Suppressor macrophage (primary cell): ENCODE measurements around the gene NTSR1.
A peak's percentile ranks its signal among the peaks of the same experiment; 100 is the strongest.

Experiments used
- DNase-seq, 4 experiments: peaks; one replicate each; pipeline ENCODE4 v3.0.0-alpha.2; 2020 to 2022

NTSR1 gene

DNA sequence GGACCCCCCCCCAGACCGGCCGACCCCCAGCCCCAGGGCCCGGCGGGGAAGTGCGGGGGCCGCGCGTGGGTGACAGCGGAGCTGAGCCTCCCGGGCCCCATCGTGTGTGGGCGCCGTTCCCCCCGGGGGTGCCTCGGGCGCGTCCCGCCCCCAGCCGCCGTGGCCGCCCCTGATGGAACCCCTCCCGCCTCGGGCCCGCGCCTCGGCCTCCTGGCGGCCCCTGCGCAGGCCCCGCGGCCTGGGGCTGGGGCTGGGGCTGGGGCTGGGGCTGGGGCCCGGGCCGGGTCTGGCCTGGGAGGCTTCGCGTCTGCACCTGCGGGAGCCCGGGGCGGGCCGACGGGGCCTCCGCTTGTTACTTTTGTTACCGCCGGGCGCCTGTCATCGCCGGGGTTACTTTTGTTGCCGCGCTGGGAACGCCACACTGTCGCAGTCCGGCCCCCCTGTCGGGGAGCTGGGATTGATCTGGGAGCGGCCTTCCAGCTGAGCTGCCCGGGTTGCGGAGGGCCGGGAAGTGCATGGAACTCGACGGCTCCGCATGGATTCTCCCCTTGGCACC lies 96.6 kb downstream of the NTSR1 start:
- DNase-seq, result peak in 2 of 4 experiments; percentile 35 to 39

DNA sequence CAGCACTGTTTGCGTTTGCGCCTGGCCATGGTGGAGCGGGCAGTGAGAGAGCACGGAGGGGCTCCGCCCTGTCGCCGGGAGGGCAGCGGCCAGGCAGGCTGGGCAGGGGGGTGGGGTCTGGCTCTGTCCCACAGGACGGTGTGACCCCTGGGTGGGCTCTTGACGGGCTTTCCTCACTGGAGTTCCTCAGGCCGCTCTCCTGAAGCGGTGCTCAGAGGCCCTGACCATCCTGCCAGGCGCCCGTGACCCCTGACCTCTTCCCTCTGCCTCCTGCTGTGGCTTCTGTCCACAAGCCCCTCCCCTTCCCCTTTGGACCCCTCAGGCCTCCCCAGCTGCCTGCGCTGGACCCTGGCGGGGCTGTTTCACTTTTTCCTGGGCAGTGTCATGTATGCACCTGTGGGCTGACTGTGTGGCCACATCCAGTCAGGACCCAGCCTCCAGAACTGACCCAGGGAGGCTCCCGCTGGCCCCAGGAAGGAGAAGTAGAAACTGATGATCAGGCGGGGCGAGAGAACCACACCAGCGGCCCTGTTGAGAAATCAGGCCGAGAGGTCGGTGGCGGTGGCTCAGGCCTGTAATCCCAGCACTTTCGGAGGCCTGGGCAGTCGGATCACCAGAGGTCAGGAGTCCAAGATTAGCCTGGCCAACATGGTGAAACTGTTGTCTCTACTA lies 97.2 kb downstream of the NTSR1 start:
- DNase-seq, result peak; percentile 87 to 93 (median 92)

DNA sequence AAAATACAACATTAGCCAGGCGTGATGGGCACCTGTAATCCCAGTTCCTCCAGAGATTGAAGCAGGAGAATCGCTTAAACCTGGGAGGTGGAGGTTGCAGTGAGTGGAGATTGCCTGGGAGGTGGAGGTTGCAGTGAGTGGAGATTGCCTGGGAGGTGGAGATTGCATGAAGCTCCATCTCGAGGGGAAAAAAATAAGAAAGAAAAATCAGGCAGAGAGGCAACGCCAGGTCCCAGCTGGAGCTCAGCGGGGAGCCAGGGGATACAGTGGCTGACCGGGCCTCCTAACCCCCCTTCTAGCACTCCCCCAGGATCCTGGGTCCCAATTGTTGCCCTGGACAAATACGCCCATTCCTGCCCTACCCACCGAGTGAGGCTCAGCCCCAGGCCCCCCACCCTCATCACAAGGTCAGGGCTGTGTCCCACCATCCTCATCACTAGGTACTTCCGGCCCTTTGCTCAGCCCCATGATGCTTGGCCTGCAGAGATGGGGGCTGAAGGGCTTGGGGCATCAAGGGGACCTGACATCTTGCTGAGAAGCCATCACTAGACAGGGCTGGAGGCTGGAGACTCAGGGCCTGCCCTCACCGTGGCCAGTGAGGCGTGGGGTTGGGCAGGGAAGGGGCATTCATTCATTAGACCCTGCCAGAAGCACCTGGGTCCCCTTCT lies 97.9 kb downstream of the NTSR1 start:
- no peak for DNase-seq

DNA sequence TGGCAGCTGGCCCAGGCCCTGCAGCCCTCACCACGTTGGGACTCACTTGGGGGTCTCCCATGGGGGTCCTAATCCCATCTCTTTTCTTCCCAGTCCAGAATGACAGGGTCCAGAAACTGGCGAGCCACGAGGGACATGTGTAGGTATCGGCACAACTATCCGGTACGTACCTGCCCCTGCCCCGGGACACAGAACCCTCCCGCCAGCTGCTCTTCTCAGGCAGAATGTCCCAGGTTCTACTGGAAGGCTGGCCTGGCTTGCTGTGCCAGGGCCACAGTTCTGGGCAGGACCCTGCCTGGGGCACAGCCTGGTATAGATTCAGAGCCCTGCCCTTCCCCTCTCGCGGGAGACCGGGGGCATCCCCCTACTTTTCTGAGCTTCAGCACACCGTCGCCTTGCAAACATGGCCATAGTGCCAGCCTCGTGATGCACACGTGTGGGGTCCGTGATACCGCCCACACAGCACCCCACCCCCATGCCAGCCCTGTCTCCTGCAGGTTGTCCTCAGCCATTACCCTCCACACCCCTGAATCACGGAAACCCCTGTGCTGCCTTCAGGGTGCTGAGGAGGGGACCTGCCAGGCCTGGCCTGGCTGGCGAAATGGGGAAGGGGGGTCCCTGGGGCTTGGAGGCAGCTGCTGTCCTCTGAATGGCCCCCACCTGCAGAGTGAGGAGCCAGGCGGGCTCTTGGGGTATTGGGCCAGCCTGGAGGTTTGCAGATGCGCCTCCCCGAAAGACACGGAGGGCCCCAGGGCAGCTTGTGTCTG lies 99.0 kb downstream of the NTSR1 start:
- DNase-seq, result no peak

DNA sequence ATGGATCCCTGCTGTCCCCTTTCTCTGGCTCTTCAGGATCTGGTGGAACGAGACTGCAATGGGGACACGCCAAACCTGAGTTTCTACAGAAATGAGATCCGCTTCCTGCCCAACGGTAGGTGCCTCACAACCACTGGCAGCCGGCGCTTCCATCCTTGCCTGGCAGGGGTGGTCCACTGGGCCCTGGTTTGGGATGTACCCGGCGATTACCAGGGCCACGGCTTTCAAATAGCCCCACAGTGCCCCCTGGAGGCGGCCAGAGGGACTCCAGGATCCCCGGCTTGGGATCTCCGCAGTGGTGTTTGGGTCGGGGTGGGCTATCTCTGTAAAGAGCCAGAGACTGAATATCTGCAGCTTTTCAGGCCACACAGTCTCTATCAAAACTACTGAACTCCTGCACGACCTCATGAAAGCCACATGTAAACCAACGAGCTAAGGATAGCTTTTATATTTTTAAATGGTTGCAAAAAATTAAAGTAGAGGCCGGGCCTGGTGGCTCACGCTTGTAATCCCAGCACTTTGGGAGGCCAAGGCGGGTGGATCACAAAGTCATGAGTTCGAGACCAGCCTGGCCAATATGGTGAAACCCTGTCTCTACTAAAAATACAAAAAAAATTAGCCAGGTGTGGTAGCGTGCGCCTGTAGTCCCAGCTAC lies 99.7 kb downstream of the NTSR1 start:
- peak; percentile 69 to 84 (median 82) for DNase-seq

DNA sequence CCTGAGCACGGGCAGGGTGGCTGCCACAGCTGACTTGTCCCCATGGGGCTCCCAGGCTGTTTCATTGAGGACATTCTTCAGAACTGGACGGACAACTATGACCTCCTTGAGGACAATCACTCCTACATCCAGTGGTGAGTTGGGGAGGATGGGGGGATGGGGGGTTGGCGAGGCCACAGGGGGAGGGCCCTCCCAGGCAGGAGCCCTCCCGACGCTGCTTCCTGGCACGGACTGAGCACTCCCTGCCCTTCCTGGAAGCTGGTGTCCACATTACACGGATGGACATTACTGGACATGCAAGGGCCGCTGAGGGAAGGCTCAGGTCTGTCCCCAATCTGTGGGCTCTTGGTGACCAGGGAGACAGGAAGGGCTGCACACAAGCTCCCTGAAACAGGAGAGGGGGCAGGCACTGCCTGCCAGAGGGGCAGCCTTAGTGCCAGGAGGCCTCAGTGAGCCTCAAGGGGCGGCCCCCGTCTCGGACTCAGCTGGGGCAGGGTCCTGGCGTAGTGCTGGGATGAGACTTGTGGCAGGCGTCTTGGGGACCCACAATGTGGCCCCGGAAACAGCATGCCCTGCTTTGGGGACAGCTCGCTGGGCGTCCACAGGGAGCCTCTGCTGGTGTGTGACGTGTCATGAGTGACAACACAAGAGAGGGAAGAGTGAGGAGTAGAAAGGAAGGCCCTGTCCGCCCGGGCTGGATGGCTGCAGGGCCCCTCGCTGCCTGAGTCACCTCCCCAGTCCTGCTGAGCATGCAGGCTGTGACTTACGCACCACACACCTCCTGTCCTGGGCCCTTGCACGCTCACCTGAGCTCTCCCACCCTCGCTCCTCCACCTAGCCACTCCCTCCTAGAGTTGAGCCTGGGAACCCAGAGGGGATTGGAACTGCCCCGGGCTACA lies 101.1 kb downstream of the NTSR1 start:
- DNase-seq, result no peak

DNA sequence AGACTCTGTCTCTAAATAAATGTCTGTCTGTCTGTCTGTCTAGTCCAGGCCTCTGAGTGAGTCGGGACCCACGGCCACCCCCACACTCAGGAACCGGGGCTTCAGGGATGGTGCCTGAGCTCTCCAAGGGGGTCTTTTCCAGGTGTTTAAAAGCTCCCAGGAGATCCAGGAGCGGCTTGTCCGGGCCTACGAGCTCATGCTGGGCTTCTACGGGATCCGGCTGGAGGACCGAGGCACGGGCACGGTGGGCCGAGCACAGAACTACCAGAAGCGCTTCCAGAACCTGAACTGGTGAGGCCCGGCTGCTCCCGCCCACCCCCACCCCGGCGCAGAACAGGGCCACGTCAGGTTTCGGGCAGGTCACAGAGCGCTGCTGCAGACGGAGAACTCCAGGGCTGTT lies 102.7 kb downstream of the NTSR1 start:
- DNase-seq, result no peak

DNA sequence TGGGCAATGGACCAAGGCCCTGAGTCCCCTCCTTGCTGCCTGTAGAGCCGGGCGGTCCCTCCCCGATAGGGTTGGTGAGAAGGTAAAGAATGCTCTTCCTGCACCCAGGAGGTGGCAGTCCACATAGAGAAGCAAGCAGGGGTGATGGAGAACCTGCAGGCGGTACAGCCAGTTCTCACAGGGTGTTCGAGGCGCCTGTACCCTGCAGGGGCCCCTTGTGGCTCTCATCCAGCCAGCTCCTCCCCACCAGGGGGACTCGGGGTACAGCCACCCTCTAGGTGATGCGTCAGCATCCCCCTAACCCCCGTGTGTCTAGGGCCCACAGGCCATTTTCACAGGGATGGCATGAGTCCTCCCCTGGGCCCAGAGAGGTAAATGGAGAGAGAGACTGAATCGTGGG lies 103.1 kb downstream of the NTSR1 start:
- DNase-seq, result no peak
